Putamen (tissue), 1 donor: ENCODE data around the gene CTNNA2.

ENCODE experiments used
- DNase-seq: peaks from one replicate; pipeline ENCODE4 v3.0.0-alpha.2; 2016; ENCODE audit warnings: low spot score

The CTNNA2 gene

DNA sequence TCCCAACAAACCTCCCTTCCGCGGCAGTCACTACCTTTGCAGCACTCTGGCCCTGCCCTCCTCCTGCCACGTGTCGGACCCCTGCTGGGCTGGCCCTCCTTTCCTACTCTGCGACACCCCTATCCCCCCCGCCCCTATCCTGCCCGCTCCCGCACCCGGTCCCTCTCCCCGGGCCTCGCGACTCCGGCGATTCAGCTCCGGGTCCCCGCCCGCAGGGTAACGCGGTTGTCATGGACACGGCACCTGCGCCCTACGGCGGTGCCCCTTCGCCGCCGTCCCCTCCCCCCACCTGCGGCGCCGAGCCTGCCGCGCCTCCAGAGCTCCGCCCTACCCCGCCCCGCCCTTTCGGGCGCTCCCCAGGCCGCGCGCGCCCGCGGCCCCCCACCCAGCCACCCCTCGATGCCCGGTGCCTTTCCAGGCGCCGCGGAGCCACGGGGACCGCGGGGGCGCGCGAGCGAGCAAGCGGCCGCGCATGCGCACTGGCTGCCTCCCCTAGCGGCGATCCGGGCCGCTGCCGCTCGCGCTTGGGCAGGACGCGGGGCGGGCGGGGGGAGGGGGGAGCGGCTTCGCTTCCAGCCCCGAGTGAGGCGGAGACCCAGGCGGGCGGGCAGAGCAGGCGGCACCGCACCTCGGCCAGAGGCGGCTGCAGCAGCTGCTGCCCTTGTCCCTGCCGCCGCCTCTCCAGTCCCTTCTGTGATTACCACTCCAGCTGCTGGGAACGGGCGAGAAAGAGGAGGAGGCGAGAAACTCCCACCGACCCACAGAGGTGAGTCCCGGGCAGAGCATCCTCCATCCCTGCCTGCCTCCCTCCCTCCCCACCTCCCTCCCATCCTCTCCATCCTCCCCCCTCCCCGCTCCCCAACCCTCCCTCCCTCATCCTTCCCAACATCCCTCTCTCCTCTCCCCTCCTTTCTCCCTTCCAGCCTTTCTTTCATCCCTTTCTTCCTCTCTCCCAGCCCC, at the start of gene CTNNA2:
CTNNA2 (plus strand) TSS at position 610 of the 960 bp plus-strand sequence.
- DNase-seq = peak; percentile 88

DNA sequence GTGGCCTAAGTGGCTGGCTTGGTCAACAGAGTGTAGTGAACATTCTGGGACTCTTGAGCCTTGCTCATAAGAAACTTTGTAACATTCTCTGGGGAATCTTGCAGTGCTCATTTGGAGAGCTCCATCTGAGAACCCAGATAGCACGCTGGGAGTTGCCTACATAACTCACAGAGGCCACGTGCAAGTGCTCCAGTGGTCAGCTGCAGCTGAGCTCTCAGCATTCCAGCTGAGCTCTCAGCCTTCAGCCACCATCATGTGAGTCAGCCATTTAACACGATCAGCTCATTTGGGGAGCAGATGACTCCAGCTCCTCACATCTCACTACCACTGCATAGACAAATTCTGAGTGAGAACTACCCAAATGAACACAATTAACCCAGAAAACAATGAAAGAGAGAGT, 25.5 kb upstream of the CTNNA2 start:
- DNase-seq = no peak

DNA sequence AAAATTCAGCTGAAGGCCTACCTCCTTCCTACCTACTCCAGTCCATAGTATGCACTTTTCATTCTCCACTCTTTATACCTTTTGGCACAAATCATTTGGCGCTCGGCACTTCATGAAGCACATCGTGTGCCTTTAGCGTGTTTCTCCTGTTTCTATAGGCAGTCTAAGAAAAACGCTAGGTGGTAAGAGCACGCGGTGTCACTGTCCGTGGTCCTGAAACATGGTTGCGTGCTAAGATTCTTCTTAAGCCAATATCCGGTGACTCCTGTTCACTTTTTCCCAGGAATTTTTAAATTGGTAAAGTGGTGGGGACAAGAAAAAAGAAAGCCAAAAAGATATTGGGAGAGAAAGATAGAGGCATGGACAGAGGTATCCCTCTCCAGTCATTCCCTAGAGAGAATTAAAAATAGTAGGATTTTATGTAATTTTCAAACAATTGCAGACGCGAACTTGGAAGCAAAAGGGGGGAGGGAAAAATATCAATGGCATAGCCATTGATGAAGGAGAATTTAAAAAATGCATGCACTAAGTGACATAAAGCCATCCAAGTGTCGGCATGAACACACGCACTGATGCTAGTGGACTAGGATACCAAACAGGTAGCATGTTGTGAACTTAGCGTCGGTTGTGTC, 1.4 kb upstream of the CTNNA2 start:
- peak; percentile 28 for DNase-seq

DNA sequence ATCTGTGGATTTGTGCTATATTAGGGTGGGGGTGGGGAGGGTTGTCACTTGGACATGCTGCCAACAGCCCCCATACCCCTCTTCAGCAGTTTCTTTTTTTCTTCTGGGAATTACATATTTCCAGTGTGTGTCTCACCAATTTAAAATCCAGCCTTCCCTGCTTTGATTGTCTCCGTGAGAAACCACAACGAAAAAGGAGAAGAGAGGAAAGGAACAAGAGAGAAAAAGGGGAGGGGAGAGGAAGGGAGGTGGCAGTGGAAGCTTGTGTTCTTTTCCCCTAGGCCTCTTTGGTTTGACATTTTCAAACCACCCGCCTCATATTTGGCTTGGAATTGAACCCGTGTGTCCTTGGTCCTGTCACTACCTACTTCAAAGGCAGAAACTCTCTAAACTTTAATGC, 860 bp downstream of the CTNNA2 start:
- DNase-seq = no peak

DNA sequence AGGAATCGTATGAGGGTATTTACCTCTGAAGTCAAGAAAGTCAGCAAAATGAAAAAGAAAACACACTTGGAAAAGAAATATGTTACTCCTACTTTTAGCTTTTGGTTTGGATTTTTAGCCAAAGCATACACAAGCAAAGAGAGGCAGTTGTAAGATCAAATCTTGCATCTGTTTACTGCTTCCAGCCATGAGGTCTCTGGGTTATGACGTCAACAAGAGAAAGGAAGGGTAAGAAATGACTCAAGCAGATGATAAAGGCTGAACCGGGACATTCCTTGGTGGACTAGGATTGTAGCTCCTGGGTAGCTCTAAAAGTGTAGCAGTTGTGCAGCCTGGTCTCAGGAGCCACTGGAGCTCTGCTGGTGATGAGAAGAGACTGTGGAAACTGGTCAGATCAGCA, 16.8 kb downstream of the CTNNA2 start:
- no peak for DNase-seq

DNA sequence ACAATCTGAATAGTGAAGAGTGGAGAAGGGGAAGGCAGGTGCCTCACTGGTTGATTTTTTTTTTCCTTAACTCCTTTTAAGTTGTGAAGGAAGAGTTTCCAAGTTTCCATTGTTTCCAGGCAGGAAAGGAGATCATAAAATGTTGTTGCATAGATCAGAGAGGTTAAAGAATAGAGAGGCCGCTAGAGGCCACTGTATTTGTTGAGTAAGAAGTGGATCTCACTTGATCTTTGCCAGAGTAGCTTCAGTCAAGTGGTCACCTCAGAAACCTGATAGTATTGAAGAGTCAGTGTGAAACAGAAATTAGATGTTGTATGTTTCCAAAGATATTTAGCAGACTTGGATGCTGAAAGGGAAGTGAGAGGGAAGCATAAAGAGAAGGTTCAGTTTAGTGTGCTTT, 17.6 kb downstream of the CTNNA2 start:
- no peak for DNase-seq

DNA sequence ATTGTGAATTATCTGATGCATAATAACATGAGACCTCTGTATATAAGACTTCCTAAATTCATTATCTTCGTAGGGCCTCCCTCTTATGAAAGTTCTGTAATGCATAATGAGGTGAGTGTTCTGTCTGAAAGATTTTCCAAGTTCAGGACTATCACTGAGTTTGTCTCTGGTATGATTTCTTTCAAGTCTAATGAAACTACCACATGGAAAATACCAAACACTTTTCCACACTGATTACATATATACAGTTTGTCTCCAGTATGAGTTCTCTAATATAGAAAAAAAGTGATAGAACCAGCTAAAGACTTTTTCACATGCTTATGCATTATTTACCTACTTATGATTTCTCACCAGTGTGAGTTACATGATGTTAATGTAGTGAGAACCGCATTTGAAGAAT, 34.7 kb downstream of the CTNNA2 start:
- no peak for DNase-seq

DNA sequence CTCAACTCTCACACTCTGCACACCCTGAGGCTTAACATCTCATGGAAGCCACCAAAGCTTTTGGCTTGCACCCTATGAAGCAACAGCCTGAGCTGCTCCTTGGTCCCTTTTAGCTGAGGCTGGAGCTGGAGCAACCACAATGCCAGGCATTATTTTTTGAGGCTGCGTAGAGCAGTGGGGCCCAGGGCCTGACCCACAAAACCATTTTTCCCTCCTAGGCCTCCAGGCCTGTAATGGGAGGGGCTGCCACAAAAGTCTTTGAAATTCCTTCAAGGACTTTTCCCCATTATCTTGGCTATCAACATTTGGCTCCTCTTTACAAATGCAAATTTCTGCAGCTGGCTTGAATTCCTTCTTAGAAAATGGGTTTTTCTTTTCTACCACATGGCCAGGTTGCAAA, 39.8 kb downstream of the CTNNA2 start:
- no peak for DNase-seq

DNA sequence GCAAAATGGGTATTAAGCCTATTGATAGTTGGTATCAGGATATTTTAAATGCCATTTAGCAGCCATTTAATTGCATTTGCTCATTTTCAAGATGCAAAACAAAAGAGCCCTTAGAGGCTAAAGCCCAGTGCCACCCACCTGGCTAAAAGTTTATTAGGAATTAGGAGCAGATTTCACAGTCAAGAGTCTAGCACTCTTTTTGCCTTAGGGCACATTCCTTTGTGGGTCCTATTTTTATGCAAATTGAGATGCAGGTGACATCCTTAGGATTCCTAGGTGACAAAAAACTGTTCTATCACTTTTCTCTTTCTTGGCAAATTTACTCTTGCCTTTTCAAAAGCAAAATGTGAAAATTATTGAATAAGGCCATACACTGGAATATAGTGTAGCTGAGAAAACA, 42.0 kb downstream of the CTNNA2 start:
- no peak for DNase-seq

DNA sequence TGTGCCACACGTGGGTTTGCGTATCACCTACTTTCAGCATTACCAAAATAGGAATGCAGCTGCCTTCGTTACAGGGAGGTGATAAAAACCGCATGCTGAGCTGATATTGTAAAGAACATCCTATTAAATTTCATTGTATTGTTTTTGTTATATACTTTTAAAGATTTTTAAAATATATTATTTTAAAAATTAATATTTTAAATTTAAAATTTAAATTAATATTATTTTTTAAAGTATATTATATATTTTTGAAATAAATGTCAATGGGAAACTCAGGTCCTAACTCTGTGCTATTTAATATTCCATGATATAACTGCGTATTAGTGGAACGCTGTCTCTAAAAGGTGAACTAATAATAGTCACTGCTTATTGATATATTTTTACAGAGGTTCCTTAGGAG, 51.2 kb downstream of the CTNNA2 start:
- no peak for DNase-seq

DNA sequence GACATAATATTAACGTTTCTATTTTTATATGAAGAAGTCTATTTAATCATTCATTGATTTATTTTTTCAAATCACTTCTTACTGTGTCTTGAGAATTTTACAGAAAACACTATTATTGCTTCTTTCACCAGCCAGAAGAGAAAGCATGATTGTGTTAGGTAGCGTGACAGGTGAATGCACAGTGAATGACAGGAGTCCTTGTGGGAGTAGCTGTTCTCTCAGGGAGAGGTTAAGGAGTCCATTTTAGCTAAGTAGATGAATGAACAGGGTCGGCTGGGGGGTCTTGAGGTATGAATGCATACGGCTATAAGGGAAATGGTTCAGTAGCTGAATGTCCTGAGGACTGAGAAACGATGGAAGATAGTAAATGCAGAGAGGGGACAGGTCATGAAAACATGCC, 56.2 kb downstream of the CTNNA2 start:
- no peak for DNase-seq

DNA sequence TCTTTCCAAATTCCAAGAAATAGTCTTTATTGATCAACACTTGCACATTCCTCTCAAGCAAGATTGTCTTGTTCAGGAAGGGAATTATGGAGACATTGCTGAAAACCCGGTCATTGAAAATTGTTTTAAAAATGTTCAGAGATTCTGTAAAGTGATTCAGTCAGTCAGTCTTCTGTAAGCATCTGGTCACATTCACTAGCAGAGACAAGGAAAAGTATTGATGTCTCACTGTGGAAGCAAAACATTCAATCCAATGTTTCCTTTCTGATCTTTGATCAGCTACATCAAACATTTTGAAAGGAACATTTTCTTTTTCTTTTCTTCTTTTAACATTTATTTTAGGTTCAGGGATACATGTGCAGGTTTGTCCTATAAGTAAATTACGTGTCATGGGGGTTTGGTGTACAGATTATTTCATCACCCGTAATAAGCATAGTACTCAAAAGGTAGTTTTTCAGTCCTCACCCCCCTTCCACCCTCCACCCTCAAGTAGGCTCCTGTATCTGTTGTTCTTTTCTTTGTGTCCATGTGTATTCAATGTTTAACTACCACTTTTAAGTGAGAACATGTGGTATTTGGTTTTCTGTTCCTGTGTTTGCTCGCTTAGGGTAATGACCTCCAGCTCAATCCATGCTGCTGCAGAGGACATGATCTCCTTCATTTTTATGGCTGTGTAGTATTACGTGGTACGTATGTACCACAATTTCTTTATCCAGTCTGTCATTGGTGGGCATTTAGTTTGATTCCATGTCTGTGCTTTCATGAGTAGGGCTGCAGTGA, 61.2 kb downstream of the CTNNA2 start:
- DNase-seq = no peak

DNA sequence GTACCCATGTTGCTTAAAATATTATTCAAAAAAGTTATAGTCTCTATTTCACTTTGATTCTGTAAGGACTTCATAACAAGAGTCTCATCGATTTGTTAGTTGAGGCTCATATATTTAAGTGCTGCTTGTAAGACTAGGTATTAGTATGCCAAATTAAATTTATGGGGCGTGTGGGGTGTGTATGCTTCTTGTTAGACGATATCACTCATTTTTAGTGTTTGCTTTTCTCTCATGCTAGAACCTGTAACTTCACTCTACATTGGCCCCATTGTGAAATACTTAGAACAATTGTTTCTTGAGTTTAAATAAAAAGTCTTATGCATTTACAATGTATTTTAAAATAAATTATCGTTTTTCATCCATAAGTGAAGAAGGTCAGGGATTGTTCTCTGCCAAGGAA, 63.6 kb downstream of the CTNNA2 start:
- no peak for DNase-seq

DNA sequence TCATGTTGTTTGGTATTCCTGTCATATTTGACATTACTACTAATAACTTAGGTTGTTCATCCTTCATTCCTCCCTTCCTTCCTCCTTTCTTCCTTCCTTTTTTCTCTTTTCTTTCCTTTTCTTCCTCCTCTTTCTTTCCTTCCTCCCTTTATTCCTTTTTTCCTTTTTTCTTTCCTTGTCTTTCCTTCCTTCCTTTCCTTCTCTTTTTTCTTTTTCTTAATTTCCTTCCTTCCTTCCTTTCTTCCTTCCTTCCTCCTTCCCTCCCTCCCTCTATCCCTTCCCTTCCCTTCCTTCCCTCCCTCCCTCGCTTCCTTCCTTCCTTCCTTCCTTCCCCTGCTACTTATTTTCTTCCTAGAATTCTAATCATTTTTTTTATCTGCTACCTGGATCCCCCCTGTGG, 66.1 kb downstream of the CTNNA2 start:
- no peak for DNase-seq

DNA sequence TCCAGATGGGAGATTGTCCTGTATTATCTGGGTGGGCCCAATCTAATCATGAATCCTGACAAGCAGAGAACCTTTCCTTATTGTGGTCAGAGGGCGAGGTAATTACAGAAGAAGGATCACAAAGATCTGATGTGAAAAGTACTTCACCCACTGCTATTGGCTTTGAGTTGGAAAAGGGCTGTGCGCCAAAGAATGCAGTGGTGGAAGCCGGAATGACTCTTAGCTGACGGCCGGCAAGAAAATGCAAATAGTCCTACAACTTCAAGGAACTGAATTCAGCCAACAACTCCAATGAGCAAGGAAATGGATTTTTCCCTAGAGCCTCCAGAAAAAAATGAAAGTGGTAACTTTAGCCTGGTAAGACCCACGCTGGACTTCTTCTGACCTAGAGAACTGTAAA, 67.3 kb downstream of the CTNNA2 start:
- no peak for DNase-seq

DNA sequence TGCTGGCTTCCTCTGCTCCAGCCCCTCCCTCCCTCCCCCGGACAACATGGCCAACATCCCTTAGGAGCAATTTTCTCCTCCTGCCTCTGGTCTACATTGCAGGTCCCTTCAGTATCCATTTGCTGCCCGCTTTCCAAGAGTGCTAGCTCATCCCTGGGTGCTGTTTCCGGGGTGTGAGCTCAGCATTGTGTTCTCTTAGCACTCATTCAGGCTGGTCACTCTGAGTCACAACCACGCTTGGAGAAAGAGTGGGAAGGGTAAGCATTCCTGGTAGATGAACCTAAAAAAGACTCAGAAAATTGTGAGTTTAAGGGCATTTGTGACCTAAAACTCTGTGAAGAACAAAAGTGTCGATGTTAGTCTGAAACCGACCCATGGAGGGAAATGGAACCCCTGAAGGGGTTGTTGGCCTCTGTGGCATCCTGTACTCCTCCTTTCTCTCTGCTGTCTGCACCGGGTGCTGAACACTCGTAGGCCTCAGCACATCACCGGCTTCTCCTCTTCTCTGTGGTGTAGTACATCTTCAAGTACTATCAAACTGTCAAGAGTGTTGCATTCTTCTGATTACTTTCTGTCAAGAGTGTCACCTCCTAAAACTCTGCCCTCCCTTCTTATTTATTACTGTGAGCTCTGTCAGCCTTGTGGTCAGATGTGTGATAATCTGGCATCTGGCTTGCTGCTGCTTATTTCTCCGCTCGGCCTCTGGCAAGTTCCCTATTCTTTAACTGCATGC, 73.0 kb downstream of the CTNNA2 start:
- no peak for DNase-seq

DNA sequence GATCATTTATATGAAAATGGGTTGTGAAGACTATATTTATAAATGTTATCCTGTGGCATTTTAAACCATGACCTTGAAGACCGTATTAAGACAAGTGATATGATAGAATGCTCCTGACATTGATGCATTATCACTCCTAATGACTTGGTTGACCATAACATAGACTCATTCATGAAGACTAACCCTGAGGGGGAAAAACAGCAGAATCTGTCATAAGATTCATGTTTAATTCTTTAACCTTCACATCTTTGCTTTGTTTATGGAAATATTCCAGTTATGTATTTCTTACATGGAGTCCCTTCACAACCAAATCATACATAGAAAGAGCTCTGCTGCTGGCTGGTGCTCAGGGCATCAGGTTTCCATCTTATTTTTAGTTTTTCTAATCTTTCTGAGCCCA, 78.4 kb downstream of the CTNNA2 start:
- no peak for DNase-seq

DNA sequence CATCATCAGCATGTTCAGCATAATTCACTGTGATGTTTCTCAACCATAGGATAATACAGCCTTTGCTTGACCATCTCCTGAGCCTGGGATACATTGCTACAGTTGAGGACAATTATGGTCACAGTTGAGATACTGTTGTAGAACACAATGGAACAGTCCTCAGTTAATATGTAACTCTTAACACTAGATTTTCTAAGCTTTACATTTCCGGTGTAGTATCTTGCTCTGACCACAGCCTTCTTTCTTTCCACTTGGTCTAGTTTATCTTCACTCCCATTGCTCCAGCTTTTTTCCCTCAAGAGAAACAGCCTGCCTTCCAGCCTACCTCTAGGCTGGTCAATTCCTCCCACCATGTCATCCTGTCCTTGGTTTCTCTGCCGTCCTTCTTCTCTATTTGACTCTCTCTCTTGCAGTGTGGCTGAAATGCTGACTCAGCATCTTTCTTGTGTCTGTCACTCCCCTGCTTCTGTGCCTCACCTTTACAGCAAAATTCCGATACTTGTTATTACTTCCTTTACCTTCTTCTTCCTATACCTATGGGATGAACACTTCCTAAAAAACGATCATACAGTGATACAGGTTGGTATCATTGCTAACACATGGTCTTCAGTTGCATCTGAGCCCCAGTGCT, 80.5 kb downstream of the CTNNA2 start:
- DNase-seq = no peak

DNA sequence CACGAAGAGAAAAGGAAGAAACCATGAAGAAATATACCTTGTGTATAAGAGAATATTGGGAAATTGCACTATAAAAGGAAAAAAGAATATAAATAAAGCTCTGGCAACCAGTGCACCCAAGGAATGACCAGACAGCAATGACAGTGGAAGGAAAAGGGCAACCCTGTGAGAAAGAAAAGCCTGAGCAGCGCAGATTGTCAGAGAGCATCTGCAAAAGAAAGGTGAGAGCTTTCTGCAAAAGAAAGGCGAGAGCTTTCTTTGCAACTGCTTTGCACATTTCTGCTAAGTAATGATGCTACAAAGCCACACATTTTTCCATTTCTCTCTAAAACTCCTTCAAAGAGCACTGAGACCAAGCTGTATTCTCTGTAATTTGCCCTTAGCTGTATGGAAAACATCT, 83.6 kb downstream of the CTNNA2 start:
- no peak for DNase-seq

DNA sequence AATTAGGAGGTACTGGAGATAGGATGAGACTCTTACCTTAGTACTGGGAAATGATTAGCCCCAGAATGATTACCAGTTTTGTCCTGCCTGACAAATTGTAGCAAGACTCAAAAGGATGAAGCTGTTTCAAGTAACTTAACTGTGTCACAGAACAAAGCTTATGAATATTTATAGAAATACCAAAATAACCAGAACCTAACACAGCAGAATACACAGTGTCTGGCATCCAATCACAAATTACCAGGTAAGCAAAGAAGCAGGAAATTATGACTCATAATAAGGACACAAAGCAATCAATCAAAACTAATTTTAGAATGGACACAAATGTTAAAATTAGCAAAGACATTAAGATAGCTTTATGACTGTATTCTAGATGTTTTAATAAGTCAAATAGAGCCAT, 91.9 kb downstream of the CTNNA2 start:
- no peak for DNase-seq

DNA sequence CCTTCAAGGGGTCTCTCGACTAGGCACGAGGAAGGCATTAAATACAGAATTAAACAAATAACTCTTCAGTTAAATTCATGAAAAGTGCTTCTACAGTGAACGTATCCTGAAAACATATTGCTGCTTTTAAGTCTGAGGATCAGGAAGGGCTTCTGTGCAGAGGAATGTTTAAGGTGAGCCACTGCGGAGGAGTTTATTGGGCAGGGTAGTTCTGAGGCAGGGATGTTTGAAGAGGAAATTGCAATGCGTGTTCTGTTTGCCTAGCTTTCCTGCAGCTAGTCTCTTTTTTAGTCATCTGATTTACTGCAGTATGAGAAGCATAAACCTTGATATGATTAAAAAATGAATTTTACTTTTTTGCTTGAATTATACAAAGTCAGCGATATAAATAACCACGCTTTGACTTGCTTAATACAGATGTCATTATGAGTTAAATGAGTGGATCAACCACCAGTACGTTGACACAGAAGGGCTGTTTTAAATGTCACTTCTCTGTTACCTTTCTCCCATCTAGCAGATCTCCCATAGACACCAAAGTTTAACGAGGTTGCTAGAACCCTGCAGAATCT, 98.7 kb downstream of the CTNNA2 start:
- DNase-seq = peak; percentile 25
